Myocyte (in vitro differentiated cells): ENCODE measurements around the gene MMP28. TPM values are rescaled to one million over a fixed set of nuclear protein-coding genes. Genes with fewer than 3 reads are reported as not detected.
"Not testable (repeated sequence)": the region's sequence is repeated elsewhere in the genome, so short reads cannot be mapped to it uniquely, and the experiment has no call there.

Experiments used
- DNase-seq: peaks from one replicate; pipeline ENCODE4 v3.0.0-alpha.2; 2012; ENCODE audit warnings: low read depth
- total RNA-seq: library from RNA; depleted of rRNA; stranded (reverse); fragments of >200 nt; gene quantifications from 2 replicates; pipeline ENCODE4 v1.2.3, GENCODE V29; 2014

Gene MMP28
- total RNA-seq, 1 donor from 2014 or later = 0.99 TPM

DNA sequence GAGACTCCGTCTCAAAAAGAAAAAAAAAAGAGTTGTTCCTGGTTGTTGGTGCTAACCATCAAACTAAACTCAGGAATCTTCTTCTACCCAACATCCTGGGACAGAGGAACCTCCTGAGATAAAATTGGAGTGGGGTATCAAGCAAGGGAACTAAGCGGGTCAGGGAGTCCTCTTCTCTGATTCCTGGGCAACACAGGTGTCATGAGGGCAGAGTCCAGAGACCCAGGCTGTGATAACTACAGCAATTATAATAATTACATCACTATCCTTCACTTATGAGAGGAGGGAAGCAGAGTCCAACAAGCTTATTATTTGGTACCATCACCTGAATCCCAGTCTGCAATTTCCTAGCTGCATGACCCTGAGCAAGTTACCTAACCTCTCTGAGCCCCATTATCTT lies 26.6 kb downstream of the MMP28 start:
- no peak for DNase-seq

DNA sequence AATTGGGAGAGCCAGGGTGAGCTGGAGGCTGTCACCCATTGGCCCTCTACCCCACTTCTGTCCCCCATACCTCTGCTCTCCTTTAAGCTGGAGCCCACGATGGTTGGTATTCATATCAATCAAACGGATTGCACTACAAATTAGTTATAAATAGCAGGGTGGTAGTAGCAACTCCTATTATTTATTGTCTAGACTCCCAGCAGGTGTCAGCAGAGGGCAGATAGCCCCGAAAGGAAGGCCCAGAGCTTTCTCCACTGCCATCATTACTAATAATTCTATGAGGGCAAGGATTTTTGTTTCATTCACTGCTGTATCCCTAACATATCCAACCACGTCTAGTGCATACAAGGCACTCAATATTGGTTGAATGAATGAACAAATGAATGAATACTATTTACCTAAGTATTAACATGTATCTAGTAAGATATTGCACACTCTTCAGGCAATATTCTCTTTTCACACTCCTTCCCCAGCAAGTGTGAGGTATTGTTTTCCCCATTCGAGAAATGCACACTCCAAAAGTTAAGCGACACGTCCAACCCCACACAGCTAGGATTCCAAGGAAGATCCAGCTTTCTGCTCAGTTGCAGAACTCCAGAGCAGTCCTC lies 28.4 kb downstream of the MMP28 start:
- DNase-seq = peak; percentile 77

DNA sequence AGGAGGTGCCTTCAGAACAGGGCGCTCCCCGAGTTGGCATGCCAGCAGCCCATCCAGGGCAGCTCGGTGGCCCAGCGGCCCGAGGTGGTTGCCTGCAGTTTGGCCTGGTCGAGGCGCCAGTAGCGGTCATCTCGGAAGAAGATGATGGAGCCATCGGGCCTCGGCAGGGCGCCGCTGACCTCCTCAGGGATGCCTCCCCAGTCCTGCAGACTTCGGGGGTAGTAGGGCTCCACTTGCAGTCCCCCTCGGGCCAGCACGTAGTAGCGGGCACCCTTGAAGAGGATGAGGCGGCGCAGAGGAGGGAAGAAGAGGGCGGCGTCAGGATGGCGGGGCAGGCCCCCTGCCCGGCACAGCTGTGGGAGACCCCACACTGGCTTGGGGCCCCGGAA lies 29.0 kb downstream of the MMP28 start:
- DNase-seq = no peak

DNA sequence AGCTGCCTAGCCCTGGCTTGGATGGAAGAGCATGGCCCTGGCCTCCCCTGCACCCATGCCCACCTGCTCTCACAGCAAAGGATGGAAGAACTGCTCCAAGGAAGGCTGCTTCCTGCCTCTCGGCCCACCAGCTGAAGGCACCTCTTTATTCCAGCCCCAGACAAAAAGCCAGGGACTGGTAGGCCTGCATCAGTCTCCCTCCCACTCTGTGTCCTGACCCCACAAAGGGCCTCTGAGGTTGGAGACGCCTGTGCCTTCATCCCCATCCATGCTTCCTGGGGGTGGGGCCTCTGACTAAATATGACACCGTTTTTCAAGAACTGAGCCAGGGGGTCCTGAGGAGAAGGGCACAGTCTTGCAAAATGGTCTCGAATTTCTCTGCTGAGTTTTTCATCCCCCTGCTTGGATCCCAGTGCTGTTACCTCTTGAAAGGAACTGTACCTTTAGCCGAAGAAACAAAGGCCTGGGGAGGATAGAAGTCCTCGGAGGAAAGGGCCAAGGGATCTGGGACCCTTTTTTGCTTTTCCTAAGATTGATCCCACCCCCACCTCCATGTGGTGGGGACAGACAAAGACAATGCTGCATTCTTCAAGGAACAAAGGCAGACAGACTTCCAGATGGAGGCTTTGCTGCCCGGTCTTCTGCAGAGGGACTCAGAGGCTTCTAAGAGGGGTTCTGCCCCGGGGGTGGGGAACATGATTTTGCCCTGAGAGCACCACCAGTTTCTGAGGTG lies 29.5 kb downstream of the MMP28 start:
- no peak for DNase-seq

DNA sequence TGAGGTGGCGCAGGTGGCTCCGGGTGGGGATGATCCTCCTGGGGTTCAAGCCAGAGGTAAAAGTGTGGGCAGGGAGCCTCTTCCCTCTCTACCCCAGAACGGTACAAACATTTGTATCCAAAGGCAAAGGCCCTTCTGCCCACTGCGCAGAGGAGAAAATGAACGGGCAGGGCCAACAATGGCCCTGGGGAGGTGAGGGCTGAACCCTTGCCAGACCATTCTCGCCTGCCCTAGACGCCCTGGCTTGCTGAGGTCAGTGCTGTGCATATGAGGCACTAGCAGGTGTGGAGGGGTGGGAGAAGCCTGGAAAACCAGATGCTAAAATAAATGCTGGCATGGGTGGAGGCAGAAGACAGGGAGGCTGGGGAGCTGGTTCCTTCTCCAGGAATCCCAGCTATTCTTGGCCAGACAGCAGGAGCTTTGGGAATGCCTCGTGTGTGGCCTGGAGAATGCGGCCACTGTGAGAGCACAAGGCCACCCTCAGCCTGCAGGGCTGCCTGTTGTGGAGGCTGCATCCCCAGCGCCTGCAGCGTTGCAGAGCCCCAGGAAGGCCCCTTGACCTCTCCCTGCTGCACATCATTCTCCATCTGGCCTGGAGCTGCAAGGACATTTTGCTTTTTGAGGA lies 30.2 kb downstream of the MMP28 start:
- peak; percentile 93 for DNase-seq

DNA sequence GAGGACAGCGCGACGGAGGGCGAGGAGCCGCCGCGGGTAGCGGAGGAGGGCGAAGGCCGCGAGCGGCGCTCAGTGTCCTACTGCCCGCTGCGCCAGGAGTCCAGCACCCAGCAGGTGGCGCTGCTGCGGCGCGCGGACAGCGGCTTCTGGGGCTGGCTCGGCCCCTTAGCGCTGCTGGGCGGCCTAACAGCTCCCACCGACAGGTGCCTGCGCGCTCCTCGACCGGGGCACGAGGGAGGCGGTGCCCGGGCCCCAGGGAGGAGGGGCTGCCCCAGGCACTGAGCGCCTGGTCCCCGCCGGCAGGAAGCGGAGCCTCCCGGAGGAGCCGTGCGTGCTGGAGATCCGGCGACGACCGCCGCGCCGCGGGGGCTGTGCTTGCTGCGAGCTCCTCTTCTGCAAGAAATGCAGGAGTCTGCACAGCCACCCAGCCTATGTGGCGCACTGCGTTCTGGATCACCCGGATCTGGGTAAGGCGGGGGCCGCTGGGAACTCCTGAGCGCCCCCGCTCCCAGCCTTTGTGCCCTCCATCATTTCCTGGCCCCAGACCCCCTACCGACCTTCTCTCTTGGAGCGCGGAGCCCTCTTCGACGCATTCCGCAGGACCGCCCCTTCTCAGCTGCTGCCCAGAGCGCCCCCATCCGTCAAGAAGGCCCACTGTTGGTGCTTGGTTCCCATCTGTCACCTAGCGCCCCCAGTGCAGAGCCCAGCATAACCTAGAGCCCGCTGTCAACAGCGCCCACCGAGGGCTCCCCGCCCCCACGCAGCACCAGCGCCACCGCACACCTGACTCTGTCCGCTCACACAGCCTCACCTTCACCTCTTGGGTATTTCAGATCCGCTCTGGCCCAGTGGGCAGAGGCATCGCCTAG lies 31.1 kb downstream of the MMP28 start:
- peak; percentile 90 for DNase-seq

DNA sequence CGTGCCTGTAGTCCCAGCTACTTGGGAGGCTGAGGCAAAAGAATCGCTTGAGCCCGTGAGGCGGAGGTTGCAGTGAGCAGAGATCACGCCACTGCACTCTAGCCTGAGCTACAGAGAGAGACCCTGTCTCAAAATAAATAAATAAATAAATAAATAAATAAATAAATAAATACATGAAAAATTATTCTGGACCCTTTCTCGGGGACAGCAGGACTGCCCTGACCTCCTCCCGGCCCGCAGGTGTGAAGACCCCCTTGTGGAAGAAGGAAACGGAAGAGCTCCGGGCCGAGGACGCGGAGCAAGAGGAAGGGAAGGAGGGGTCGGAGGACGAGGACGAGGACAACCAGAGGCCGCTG lies 31.7 kb downstream of the MMP28 start:
- no peak for DNase-seq

DNA sequence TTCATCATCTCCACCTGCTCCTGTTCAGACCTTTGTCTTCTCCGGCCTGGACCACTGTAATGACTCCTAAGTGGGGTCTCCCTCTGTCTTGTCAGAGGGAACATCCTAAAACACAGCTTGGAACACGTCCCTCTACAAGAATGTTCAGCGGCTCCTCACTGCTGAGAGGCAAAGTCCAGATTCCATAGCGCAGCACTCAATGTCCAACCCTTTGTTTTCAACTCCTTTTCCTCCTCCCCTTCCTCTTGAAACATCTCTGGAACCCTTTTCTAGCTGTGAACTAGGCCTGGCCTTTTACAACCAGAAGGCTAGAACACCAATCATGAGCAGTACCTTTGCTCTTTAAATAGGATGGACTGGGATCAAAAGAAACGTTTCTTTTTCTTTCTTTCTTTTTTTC lies 33.8 kb downstream of the MMP28 start:
- no peak for DNase-seq

DNA sequence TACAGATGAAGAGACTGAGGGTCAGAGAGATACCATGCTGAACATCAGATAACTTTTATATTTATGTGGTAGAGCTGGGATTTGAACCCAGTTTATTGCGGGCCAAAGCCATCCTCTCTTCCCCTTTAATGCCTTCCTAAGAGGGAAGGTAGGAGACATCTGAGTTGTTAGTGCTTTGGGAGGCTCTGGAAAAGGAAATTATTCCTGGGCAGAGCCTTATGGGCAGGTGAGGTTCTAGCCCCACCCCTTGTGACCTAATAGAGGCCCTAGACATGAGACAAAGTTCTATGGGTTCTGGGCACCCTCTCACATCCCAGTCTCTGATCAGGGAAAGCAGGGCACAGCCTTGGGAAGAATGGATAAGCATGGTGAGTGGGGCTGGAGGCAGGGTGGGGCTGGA lies 34.9 kb downstream of the MMP28 start, which contains the start of gene C17orf50:
TSS of gene C17orf50 (plus strand) at position 301 of the 400 bp plus-strand sequence. CDS start at position 356, 55 bp downstream.
- DNase-seq = no peak

DNA sequence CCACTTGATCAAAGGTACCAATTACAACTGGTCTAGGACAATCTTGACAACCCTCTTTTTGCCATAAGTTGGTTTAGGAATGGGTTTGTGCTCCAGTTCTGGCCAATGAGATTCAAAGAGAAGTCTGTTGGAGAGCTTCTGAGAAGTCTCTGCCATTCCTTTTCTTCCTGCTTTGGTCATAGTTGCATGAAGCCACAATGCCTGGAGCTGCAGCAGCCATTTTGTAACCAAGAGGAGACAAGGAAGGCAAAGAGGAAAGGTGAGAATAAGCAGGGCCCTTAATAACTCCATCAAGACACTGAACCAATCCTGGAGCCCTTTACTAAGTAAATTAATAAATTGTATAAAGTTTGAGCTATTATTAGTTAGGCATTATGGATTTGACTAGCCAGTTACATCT lies 38.2 kb downstream of the MMP28 start:
- no peak for DNase-seq

DNA sequence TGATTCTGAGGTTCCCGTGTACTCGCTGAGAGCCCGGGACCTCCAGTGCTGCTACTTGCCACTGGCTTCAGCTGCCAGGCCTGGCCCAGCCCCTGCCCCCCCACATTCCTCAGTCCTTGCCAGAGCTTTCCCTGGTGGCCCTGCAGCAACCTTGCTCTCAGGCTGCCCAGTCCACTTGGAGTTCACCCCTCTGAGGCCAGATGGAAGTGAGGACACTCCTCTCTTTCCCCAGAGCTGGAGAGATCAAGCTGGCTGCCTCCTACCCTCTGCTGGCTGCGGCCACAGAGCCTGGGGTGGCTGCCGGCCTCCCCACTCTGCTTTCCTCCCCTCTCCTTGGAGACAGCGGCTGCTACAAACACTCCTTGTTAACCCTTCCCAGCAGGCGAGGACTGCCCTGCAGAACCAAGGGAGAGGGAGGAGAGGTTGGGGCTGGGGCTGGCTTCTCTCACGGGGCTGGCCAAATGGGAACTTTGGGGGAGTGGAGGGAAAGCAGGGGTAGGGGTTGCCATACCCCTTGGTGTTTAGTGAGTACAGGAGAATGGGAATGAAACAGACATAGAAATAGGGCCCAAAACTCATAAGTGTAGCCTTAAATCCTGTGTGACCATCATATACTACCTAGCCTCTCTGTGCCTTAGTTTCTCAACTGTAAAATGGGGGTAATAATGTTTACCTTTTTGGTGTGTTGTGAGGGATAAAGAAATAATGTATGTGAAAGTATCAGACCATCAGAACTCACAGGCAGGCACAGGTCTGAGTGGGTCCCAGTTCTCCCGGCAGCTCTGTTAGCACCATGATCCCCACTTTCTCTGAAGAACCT lies 42.3 kb downstream of the MMP28 start, which contains the start of gene GAS2L2:
TSS of gene GAS2L2 (minus strand) at position 295 of the 820 bp plus-strand sequence. CDS start 389 bp downstream, outside the sequence.
- DNase-seq = no peak

DNA sequence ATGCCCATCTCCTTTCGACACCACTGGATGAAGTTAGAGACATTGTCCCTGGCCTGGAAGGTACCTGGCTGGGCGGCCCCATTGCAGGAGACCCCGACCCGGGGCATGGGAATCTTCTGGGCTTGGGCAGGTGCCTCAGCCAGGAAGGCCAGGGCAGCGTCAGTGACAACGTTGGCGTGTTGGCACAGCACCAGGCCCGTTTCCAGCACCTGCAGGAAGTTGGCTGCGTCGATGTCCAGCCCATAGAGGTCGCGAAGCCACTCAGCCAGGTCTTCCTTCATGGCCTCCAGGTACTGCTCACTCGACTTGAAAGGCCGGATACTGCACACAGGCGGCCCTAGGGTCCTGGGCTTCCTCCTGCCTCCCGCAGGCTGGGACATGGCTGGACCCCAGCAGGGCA lies 43.0 kb downstream of the MMP28 start:
- DNase-seq = no peak

DNA sequence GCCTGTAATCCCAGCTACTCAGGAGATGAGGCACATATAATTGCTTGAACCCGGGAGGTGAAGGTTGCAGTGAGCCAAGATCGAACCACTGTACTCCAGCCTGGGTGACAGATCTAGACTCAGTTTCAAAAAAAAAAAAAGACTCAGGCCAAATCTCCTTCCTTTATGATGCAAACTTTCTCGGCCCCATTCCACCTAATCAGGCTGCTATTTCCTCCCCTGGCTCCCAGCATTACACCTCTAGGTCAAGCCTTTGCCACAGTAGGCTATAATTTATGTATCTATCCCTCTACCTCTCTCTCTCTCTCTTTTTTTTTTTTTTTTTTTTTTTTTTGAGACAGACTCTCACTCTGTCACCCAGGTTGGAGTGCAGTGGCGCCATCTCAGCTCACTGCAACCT lies 43.9 kb downstream of the MMP28 start:
- DNase-seq = not testable (repeated sequence)

DNA sequence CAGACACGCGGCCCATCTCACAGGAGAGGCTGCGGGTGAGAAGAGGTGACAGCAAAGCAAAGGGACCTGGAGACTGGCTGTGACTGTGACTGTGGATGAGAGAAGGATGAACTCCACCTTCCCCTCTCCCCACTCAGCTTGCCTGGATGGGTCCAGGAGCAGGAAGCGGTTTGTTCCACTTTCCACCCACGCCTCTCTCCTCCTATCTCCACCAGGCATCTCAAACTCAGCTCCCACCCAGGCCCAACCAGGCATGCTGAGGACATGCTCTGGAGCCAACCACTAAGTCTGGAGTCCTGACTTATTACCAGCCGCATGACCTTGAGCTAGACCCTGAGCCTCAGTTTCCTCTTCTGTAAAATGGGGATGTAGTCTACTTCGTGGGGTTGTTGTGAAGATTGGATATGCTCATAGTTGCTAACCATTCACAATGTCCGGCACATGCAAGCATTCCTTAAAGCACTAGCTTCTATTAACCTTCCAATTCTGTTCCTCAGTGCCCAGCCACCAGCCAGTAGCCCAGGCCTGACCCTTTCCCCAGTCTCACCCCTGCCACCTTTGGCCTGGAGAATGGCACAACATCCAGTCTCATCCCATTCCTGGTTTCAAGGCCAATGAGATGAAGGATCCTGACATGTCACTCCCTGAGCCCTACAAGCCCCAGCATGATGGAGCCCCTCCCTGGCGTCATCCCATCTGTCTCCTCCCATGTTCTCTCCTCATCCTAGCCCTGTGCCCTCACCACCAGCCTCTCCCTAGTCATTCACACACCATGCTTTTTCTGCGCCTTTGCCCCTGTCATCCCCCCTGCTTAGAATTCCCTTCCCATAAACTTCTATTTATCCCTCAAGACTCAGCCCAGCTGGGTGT lies 44.7 kb downstream of the MMP28 start:
- no peak for DNase-seq

DNA sequence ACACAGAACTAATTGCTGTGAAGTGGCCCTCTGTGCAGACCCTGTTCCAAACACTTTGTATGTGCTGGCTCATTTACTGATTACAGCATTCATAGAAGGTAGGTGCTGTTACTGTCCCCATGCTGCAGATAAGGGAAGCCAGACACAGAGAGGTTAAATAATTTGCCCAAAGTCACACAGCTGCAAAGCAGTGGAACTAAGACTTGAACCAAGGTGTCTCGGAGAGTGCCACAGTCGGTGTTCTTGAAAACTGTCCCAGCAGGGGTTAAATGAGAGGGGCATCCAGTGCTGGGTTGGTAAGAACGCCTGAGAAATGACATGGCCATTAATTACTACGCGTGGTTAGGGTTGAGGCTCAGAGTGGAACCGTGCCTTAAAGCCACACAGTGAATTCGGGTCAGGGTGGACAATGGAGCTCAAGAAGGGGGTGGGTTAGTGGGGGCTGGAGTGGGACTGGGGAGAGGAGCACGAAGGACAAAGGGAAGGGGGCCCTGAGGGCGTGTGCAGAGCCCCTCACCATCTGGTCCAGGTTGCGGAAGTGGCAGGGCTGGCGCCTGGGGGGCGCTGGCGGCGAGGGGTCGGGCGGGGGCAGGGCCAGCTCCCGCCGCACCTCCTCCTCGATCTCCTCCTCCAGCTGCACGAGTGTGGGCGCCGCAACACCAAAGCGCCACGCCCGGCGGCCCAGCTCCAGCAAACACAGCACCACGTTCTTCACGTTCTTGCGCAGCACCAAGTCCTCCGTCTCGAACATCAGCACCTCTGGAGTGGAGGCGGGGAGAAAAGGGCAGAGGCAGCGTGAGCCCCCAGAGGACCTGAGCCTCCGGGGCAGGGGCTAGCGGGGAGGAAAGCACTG lies 45.7 kb downstream of the MMP28 start:
- DNase-seq = no peak

DNA sequence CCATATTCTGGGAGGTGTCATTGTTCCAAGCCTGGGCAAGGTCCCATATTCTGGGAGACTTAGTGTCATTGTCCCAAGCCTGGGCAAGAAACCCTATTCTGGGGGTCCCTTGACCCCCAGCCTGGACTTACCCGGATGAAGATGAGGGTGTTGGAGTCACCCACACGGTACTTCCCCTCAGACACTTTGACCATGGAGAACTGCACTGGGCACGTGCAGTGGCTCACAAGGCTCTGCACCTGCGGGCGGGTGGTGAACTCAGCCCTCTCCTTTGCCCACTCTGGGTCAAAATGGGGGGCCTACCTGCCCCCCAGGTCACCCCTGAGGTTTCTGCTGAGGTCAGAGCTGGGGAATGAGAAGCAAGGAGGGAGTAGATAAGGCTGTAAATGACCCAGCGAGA lies 46.5 kb downstream of the MMP28 start:
- no peak for DNase-seq

DNA sequence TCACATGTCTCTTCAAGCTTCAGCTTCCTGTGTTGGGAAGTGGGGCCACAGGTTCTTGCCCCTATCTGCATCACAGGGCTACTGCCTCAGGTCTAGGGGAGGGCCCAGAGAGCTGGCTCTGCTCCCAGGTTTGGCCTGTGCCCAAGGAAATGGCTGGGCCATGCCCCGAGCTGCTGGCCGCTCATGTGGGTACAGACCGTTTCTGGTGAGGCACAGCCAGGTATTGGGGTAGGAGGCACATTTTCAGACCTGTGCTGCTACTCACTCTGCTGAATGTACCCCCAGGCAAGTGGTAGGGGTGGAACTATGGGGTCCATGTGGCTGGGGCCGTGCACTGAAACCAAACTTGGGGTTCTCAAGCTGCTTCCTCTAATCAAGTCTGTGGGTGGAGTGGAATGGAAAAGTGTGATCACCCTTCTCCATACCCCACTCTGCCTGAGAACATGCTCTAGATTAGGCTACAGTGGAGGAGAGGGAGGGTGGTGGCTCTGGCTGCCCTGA lies 47.0 kb downstream of the MMP28 start:
- no peak for DNase-seq

DNA sequence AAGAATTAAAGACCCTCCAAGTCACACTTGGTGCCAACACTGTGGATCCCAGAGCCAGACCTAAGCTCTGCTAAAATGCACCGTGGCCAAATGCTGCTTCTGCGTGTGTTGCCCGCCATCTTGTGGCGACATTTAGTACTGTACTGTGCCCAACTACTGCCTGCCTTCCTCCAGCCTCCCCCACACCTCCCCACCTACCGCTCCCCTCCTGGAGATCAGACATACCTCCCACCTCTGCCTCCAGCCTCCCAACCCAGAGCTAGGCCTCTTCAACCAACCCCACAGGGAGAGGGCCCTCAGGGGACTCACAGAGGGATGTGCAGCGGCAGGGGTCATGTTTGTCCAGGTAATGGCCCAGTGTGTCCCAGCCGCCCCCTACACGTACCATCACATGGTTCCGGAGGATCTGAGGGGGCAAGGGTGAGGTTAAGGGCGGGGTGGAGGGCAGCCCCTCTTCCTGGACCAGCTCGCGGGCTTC lies 47.9 kb downstream of the MMP28 start:
- DNase-seq = peak; percentile 73
